ENCODE results near the gene SLC16A3.

DNA sequence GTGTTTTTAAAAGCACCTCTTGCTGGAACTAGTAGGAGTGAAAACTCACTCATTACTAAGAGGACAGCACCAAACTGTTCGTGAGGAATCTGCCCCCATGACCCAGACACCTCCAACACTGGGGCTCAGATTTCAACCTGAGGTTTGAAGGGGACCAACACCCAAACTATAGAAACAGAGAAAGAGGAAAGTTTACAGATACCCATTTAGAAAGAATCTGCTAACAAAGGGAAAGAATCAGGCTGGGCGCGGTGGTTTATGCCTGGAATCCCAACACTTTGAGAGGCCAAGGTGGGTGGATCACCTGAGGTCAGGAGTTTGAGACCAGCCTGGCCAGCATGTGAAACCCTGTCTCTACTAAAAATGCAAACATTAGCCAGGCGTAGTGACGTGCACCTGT, 48.1 kb downstream of the SLC16A3 start:
- TF ChIP-seq, protein P1, sequence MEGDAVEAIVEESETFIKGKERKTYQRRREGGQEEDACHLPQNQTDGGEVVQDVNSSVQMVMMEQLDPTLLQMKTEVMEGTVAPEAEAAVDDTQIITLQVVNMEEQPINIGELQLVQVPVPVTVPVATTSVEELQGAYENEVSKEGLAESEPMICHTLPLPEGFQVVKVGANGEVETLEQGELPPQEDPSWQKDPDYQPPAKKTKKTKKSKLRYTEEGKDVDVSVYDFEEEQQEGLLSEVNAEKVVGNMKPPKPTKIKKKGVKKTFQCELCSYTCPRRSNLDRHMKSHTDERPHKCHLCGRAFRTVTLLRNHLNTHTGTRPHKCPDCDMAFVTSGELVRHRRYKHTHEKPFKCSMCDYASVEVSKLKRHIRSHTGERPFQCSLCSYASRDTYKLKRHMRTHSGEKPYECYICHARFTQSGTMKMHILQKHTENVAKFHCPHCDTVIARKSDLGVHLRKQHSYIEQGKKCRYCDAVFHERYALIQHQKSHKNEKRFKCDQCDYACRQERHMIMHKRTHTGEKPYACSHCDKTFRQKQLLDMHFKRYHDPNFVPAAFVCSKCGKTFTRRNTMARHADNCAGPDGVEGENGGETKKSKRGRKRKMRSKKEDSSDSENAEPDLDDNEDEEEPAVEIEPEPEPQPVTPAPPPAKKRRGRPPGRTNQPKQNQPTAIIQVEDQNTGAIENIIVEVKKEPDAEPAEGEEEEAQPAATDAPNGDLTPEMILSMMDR (IDR thresholded peaks at IDR 0.05), result no peak
- TF ChIP-seq POLR2A (IDR thresholded peaks at IDR 0.05), result no peak
